Muscle layer of colon (tissue), 2 donors: ENCODE measurements around the gene INPP1.

Experiments used
- H3K27ac ChIP-seq: one replicate; pipeline ENCODE4 v1.7.0; 2013; ENCODE audit warnings: low read depth, mild to moderate bottlenecking, low read length, moderate library complexity
- H3K27me3 ChIP-seq, 2 donors: one replicate each; pipeline ENCODE4 v1.7.0; 2013; ENCODE audit warnings: low read length in 2 of 2, mild to moderate bottlenecking in 2 of 2; ENCODE audit not compliant: insufficient read depth in 2 of 2, control insufficient read depth in 1 of 2
- H3K36me3 ChIP-seq: one replicate; pipeline ENCODE4 v1.7.0; 2013; ENCODE audit warnings: mild to moderate bottlenecking, low read length; ENCODE audit not compliant: insufficient read depth
- H3K4me1 ChIP-seq: one replicate; pipeline ENCODE4 v1.7.0; 2013; ENCODE audit warnings: mild to moderate bottlenecking, low read length; ENCODE audit not compliant: insufficient read depth
- H3K4me3 ChIP-seq, 2 donors: one replicate each; pipeline ENCODE4 v1.7.0; 2013; ENCODE audit warnings: low read length in 2 of 2, low read depth in 1 of 2, mild to moderate bottlenecking in 1 of 2, moderate library complexity in 1 of 2
- H3K9ac ChIP-seq: one replicate; pipeline ENCODE4 v1.7.0; 2013; ENCODE audit warnings: low read length
- H3K9me3 ChIP-seq: one replicate; pipeline ENCODE4 v1.7.0; 2013; ENCODE audit warnings: mild to moderate bottlenecking, low read length
- donor health status: abdominal sarcoma.
- donor health status: Adenocarcinoma of cecum.

The INPP1 gene

GRCh38 chr2:190412966-190413365 is 69.6 kb downstream of the INPP1 start:
- no peaks in the 10 kb centered on the region for H3K9me3 ChIP-seq
- H3K27me3 ChIP-seq: no peaks in the 10 kb centered on the region
- H3K4me1 ChIP-seq: peaks cover 12% of the 10 kb centered on the region
- H3K36me3 ChIP-seq: no peaks in the 10 kb centered on the region
- H3K4me3 ChIP-seq: no peak overlapping the region
- no peak overlapping the region for H3K27ac ChIP-seq
- no peak overlapping the region for H3K9ac ChIP-seq

- Histone ChIP-seq H3K27ac (no peak overlapping the region), H3K9ac (no peak overlapping the region), H3K9me3 (no peaks in the 10 kb centered on the region), H3K36me3 (no peaks in the 10 kb centered on the region), H3K4me1 (peaks cover 12% of the 10 kb centered on the region), H3K27me3 (no peaks in the 10 kb centered on the region), H3K4me3 (no peak overlapping the region)
Observed at GRCh38 chr2:190413421-190413820, 70.0 kb downstream of the INPP1 start.

- peaks cover 7% of the 10 kb centered on the region for H3K4me1 ChIP-seq
- H3K36me3 ChIP-seq: no peaks in the 10 kb centered on the region
Observed at GRCh38 chr2:190415251-190415650, 71.9 kb downstream of the INPP1 start.

DNA sequence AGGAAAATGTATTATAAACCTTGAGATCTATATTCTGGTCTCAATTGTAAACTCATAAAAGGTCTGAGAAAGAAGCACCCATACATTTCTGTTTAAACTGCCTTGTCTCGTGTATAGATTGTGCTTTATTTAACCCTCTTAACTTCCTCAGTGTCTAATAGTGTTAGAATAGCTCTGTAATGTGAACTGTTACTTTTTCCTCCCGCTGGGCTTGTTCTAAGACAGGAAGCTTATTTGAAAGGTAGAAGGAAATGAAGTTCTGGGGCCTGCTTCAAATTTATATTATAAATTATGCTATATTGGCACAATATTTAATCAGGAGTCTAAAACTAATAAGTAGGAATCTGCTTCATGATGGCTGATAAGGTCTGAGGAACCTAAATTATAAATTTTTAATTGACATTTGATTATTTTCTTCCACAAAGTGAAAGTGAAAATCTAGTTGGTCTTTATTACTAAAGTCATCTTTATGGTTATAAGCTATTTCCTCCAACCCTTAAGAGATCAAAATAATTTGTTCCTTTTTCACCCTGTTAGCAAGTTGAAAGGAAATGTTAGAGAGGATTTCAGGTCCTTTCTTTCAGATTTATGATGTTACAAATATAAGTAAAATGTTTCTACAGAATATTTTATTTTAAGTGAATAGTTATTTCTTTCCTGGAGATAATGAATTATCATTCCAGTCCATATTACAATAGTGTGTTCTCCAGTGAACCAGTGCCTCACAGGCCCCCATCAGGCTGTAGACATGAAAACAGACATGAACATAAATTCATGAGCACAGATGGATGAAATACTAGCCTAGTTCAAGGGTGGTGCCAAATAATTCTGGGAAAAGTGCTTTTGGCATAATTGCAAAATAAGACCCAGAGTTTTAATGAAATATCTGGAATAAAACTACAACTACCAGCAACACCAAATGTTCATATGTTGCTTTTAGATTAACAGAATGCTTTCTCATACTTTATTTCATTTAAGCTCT is 72.7 kb downstream of the INPP1 start:
- Histone ChIP-seq H3K27ac (no peak overlapping the region), H3K4me3 (no peak overlapping the region), H3K9ac (no peak overlapping the region), H3K9me3 (no peaks in the 10 kb centered on the region), H3K4me1 (peaks cover 12% of the 10 kb centered on the region), H3K36me3 (no peaks in the 10 kb centered on the region), H3K27me3 (no peaks in the 10 kb centered on the region)

More at GRCh38 chr2:190415251-190415650, 71.9 kb downstream of the INPP1 start:
- Histone ChIP-seq H3K27me3 (no peaks in the 10 kb centered on the region), H3K9me3 (no peaks in the 10 kb centered on the region), H3K27ac (no peak overlapping the region), H3K4me3 (no peak overlapping the region), H3K9ac (no peak overlapping the region)

DNA sequence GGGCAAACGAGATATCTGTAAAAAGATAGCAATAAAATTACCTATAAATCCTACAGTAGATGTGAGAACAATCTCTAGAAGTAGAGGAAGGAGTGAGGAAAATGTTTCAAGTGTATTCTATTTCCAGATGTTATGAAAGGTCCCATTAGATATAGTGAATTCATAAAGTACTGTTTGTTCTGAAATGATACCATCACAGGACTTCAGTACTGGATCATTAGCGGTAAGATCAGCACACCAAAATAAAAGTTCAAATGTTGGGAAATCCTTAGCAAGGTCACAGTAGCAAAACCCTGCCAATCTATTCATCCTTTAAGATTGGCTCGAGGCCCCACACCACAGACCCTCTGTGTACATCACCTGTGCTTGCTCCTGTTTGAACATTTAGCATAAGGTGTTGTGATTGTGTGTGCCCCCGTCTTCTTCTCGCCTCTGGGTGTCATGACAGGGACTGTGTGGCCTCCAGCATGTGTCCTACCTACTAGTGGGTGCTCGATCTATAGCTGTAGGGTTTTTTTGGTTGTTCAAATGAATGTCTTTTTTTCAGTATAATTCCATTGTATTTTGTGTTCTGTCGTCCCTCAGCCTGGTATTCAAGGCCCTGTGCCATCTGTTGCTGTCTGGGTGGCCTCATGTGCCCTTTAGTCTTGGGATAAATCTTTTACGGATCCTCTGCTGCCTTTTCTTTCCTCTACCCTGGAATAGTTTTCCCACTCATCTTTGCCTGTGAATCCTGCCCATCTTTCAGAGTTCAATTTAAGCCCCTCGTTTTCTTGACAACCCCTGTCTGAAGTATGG is 73.9 kb downstream of the INPP1 start:
- no peak overlapping the region for H3K27ac ChIP-seq
- H3K4me3 ChIP-seq: no peak overlapping the region
- H3K4me1 ChIP-seq: peaks cover 12% of the 10 kb centered on the region
- H3K36me3 ChIP-seq: no peaks in the 10 kb centered on the region
- no peaks in the 10 kb centered on the region for H3K9me3 ChIP-seq
- H3K27me3 ChIP-seq: no peaks in the 10 kb centered on the region
- no peak overlapping the region for H3K9ac ChIP-seq

DNA sequence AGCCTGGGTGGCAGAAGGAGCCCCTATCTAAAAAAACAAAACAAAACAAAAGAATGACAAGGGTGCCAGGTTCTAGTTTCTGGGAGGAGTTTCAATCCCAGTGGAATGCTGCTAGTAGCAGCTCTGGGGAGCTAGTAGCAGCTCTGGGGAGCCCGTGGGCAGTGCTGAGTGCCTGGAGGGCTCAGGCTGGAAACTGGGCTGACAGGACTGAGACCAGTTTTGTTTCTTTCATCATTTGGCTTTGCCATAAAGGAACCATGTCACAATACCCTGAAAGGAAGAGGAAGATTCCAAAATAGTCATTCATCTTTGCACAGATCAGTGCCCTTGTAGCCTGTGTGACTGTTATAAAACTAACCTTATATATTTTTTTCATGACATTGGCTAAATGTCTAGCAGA is 75.3 kb downstream of the INPP1 start:
- H3K36me3 ChIP-seq: no peaks in the 10 kb centered on the region
- no peak overlapping the region for H3K27ac ChIP-seq
- no peak overlapping the region for H3K9ac ChIP-seq
- no peaks in the 10 kb centered on the region for H3K9me3 ChIP-seq
- no peaks in the 10 kb centered on the region for H3K27me3 ChIP-seq
- peaks cover 12% of the 10 kb centered on the region for H3K4me1 ChIP-seq
- H3K4me3 ChIP-seq: no peak overlapping the region

- no peaks in the 10 kb centered on the region for H3K9me3 ChIP-seq
Observed at GRCh38 chr2:190420801-190421200, 77.4 kb downstream of the INPP1 start.

More at GRCh38 chr2:190420801-190421200, 77.4 kb downstream of the INPP1 start:
- no peak overlapping the region for H3K27ac ChIP-seq
- H3K9ac ChIP-seq: no peak overlapping the region
- H3K4me1 ChIP-seq: peaks cover 12% of the 10 kb centered on the region
- no peak overlapping the region for H3K4me3 ChIP-seq
- H3K27me3 ChIP-seq: no peaks in the 10 kb centered on the region
- H3K36me3 ChIP-seq: no peaks in the 10 kb centered on the region
